ENCODE results near the gene HCK.
A peak's percentile ranks its signal among the peaks of the same experiment; 100 is the strongest.
"Not testable (repeated sequence)": the region's sequence is repeated elsewhere in the genome, so short reads cannot be mapped to it uniquely, and the experiment has no call there.

HCK gene

GRCh38 chr20:32108814-32109391 is 56.9 kb downstream of the HCK start:
- DNase-seq (ENCODE audit: low read depth): no peak

- peak; percentile 86 for DNase-seq (ENCODE audit: low read depth)
These were observed 57.5 kb downstream of the HCK start, which contains the start of gene TM9SF4 for GRCh38 chr20:32109392-32110172. Gene TM9SF4 (plus strand): TSS chr20:32109714. CDS start chr20:32109741, 27 bp downstream.

GRCh38 chr20:32110173-32110704 is 58.2 kb downstream of the HCK start:
- DNase-seq (ENCODE audit: low read depth): no peak

GRCh38 chr20:32110727-32111126 is 58.7 kb downstream of the HCK start:
- DNase-seq (ENCODE audit: low read depth): no peak

- DNase-seq (ENCODE audit: low read depth): no peak
These were observed 59.2 kb downstream of the HCK start for GRCh38 chr20:32111156-32111686.

- DNase-seq (ENCODE audit: low read depth): no peak
These were observed 59.7 kb downstream of the HCK start for GRCh38 chr20:32111753-32112152.

- no peak for DNase-seq (ENCODE audit: low read depth)
These were observed 60.8 kb downstream of the HCK start for GRCh38 chr20:32112841-32113240.

- DNase-seq (ENCODE audit: low read depth): no peak
These were observed 61.7 kb downstream of the HCK start for GRCh38 chr20:32113591-32114260.

GRCh38 chr20:32114305-32114960 is 62.4 kb downstream of the HCK start:
- no peak for DNase-seq (ENCODE audit: low read depth)

- no peak for DNase-seq (ENCODE audit: low read depth)
These were observed 63.2 kb downstream of the HCK start for GRCh38 chr20:32115211-32115767.

- no peak for DNase-seq (ENCODE audit: low read depth)
These were observed 64.1 kb downstream of the HCK start for GRCh38 chr20:32116079-32116521.

- DNase-seq (ENCODE audit: low read depth): not testable (repeated sequence)
These were observed 64.8 kb downstream of the HCK start for GRCh38 chr20:32116796-32117195.

GRCh38 chr20:32118427-32118826 is 66.4 kb downstream of the HCK start:
- DNase-seq (ENCODE audit: low read depth): not testable (repeated sequence)

- DNase-seq (ENCODE audit: low read depth): no peak
These were observed 67.7 kb downstream of the HCK start for GRCh38 chr20:32119734-32120133.

GRCh38 chr20:32121908-32122307 is 69.9 kb downstream of the HCK start:
- DNase-seq (ENCODE audit: low read depth): not testable (repeated sequence)

GRCh38 chr20:32123088-32123487 is 71.0 kb downstream of the HCK start:
- DNase-seq (ENCODE audit: low read depth): no peak

GRCh38 chr20:32124916-32125454 is 72.9 kb downstream of the HCK start:
- DNase-seq (ENCODE audit: low read depth): no peak

- no peak for DNase-seq (ENCODE audit: low read depth)
These were observed 73.5 kb downstream of the HCK start for GRCh38 chr20:32125506-32125905.

GRCh38 chr20:32126919-32127318 is 74.9 kb downstream of the HCK start:
- no peak for DNase-seq (ENCODE audit: low read depth)

- no peak for DNase-seq (ENCODE audit: low read depth)
These were observed 75.3 kb downstream of the HCK start for GRCh38 chr20:32127347-32127746.

- no peak for DNase-seq (ENCODE audit: low read depth)
These were observed 76.1 kb downstream of the HCK start for GRCh38 chr20:32128167-32128566.
